BJ (cell line): ENCODE data around the gene TAGAP. TPM values are rescaled to one million over a fixed set of nuclear protein-coding genes. Genes with fewer than 3 reads are reported as not detected.

Experiments
- CTCF ChIA-PET: fragments of 350-600 bp; formaldehyde crosslinking; extraction: SDS; loops from one replicate; lab custom pipeline; 2021; ENCODE audit warnings: antibody characterized with exemption, inconsistent platforms; lab: Yijun Ruan, JAX
- POLR2A ChIA-PET: fragments of 300-600 bp; sonication (Branson Sonifier 250); formaldehyde crosslinking; extraction: SDS; loops from one replicate; lab custom pipeline; 2021; ENCODE audit warnings: antibody characterized with exemption; lab: Charles Lee
- DNase-seq: peaks from one replicate; pipeline ENCODE4 v3.0.0-alpha.2; 2011; ENCODE audit warnings: low read depth
- H3K27me3 ChIP-seq: 2 replicates; pipeline ENCODE4 v1.6.0; 2011; ENCODE audit warnings: low read length; ENCODE audit not compliant: control insufficient read depth, insufficient read depth
- H3K36me3 ChIP-seq: 2 replicates; pipeline ENCODE4 v1.5.1; 2011; ENCODE audit warnings: low read length; ENCODE audit not compliant: control insufficient read depth, insufficient read depth
- H3K4me3 ChIP-seq: 2 replicates; pipeline ENCODE4 v1.5.1; 2011; ENCODE audit warnings: low read depth, mild to moderate bottlenecking, control low read depth, low read length
- polyA plus RNA-seq: library from polyadenylated mRNA; depleted of rRNA; stranded (reverse); fragments of >200 nt; gene quantifications from 2 replicates; pipeline ENCODE4 v1.2.3, GENCODE V29; 2011
- TF ChIP-seq, protein P1 (sequence below): IDR thresholded peaks from 2 replicates; pipeline ENCODE4 v1.5.1; 2011; ENCODE audit warnings: low read depth, mild to moderate bottlenecking, control low read depth, inconsistent platforms, low read length, moderate library complexity; ENCODE audit not compliant: insufficient read depth

Gene TAGAP
- polyA plus RNA-seq, 1 experiment: not detected

DNA sequence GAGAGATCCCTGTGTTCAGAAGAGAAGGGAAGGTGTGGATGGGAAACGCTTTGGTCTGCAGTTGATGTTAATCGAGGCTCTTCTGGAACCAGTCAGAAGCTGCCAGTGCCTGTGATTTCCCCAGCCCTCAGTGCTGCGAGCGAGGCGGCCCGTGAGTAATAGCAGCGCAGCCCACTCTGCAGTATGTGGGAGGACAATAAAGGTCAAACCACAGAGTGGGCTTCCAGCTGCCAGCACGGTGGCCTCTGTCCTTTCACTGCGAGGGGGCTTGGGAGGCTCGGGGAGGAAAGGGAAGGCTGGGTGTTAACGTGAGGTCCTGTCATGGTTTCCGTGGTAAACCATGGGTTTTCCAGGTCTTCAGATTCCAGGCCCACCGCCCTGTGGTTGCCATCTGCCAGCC lies 32.3 kb upstream of the TAGAP start:
- H3K36me3 ChIP-seq: no peaks in the 10 kb centered on the region
- H3K4me3 ChIP-seq: no peak overlapping the region
- ChIA-PET POLR2A (no interaction called here), CTCF (interaction anchor here (1.4 kb wide), 2 partner anchors 11 to 33 kb away, joined by 4 to 5 read pairs; no protein-coding TSS in a partner anchor)
- TF ChIP-seq, protein P1, sequence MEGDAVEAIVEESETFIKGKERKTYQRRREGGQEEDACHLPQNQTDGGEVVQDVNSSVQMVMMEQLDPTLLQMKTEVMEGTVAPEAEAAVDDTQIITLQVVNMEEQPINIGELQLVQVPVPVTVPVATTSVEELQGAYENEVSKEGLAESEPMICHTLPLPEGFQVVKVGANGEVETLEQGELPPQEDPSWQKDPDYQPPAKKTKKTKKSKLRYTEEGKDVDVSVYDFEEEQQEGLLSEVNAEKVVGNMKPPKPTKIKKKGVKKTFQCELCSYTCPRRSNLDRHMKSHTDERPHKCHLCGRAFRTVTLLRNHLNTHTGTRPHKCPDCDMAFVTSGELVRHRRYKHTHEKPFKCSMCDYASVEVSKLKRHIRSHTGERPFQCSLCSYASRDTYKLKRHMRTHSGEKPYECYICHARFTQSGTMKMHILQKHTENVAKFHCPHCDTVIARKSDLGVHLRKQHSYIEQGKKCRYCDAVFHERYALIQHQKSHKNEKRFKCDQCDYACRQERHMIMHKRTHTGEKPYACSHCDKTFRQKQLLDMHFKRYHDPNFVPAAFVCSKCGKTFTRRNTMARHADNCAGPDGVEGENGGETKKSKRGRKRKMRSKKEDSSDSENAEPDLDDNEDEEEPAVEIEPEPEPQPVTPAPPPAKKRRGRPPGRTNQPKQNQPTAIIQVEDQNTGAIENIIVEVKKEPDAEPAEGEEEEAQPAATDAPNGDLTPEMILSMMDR: no peak
- no peak for DNase-seq
- peaks cover 3% of the 10 kb centered on the region; the same call in 1 of the 2 replicates for H3K27me3 ChIP-seq

DNA sequence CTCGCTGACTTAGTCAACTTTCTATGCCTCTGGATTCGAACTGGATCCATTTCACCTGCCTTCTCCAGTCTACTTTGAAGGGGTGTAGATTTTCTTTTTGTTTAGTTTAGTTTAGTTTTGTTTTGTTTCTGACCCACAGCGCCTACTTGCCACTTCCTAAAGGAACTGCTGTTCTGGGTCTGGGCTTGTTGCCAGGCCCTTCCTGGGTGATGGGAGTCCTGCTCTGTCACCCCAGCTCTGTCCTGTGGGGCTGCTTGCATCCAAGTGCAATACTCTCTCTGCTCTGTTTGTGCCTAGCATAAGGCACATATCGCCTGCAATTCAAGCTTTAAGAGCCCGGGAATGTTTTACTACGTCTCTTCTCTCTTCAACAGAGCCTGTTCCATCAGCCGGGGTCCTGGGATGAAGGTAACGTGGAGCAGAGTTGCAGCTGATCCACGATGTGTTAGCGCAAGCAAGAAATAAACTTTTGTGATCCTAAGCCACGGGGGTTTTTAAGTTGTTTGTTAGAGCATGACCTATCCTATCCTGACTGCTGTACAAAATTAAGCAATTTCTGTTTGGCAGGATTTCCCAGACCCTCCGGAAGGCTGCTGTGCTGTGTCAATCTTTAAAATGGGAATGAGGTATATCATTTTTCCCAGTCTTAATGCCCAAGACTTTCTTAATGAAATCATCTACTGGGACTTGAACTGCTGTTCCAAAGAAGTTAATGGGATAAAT lies 30.9 kb upstream of the TAGAP start:
- CTCF ChIA-PET: interaction anchor here (1.2 kb wide), 1 partner anchor 12 kb away, joined by 5 read pairs; no protein-coding TSS in a partner anchor
- TF ChIP-seq, protein P1: no peak
- DNase-seq: no peak
- H3K36me3 ChIP-seq: no peaks in the 10 kb centered on the region
- peaks cover 3% of the 10 kb centered on the region; the same call in 1 of the 2 replicates for H3K27me3 ChIP-seq
- H3K4me3 ChIP-seq: no peak overlapping the region
- POLR2A ChIA-PET: no interaction called here

DNA sequence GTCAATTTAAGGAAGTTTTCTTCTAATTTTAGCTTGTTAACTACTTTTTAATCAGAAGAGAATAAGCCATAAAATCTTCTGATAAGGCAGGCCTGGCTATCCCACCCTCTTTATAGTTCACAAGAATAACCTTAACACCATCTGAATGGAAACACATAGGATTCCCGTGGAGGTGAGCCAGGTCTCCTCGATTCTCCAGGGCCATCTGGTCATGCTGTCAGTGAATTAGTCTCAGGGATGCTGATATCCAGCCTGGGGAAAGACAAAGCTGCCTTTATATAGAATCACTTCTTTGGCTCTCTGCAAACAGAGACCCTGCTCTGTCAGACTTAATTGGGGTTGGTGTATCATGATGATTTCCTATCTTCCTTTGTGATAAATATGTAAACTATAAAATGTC lies 30.1 kb upstream of the TAGAP start:
- Histone ChIP-seq H3K4me3 (no peak overlapping the region), H3K27me3 (peaks cover 3% of the 10 kb centered on the region; the same call in 1 of the 2 replicates), H3K36me3 (no peaks in the 10 kb centered on the region)
- no peak for DNase-seq
- ChIA-PET CTCF (interaction anchor here (1.2 to 2.2 kb wide), 2 partner anchors 8 to 11 kb away, joined by 5 to 6 read pairs; no protein-coding TSS in a partner anchor), POLR2A (no interaction called here)
- TF ChIP-seq, protein P1: no peak

DNA sequence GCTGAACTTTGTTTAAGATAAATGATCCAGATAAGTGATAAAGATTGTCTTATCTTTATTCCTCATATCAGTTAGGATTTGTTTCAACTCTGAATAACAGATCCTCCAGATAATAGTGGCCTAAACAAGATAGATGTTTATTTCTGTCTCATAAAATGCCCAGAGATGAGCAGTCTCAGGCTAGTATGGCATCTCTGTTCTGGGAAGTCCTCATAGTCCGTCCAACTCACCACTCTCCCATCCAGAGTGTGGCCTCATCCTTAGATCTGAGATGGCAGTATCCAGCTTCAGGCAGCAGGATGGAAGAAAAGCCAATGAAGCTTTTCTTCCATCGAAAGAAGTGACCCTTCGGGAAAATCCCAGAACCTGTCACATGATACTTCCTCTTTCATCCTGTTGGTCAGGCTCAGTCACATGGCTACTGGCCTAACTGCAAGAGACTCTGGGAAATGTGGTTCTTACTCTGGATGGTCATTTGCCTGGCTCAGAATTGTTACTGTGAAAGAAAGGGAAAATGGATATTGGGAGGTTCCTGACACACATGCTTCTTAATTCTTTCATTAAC lies 29.4 kb upstream of the TAGAP start:
- TF ChIP-seq, protein P1: no peak
- ChIA-PET POLR2A (interaction anchor here (0.6 kb wide), 1 partner anchor 18 kb away, joined by 3 read pairs; no protein-coding TSS in a partner anchor), CTCF (interaction anchor here (2.2 kb wide), 1 partner anchor 9 kb away, joined by 6 read pairs; no protein-coding TSS in a partner anchor)
- Histone ChIP-seq H3K36me3 (no peaks in the 10 kb centered on the region), H3K4me3 (no peak overlapping the region), H3K27me3 (peaks cover 3% of the 10 kb centered on the region; the same call in 1 of the 2 replicates)
- no peak for DNase-seq
